SH-SY5Y (cell line): ENCODE measurements around the gene ARHGAP24.

ENCODE experiments used
- GATA2 ChIP-seq: IDR thresholded peaks from 2 replicates; pipeline ENCODE4 v1.6.1; 2011; ENCODE audit warnings: mild to moderate bottlenecking, low read depth, low read length
- GATA3 ChIP-seq: IDR thresholded peaks from 2 replicates; pipeline ENCODE4 v1.6.1; 2011; ENCODE audit warnings: low read depth, mild to moderate bottlenecking, low read length, moderate library complexity

ARHGAP24 gene

GRCh38 chr4:85986266-85986665 lies 511.3 kb downstream of the ARHGAP24 start:
- TF ChIP-seq GATA2 = no peak
- TF ChIP-seq GATA3 = no peak

GRCh38 chr4:85993641-85994040 lies 518.7 kb downstream of the ARHGAP24 start:
- TF ChIP-seq GATA3 (no peak), GATA2 (no peak)

GRCh38 chr4:85994576-85994975 lies 519.6 kb downstream of the ARHGAP24 start:
- no peak for TF ChIP-seq GATA3
- no peak for TF ChIP-seq GATA2

GRCh38 chr4:85995361-85995760 lies 520.4 kb downstream of the ARHGAP24 start:
- TF ChIP-seq GATA2 = no peak
- TF ChIP-seq GATA3 = no peak

- TF ChIP-seq GATA3 (no peak), GATA2 (no peak)
These were observed 526.6 kb downstream of the ARHGAP24 start for GRCh38 chr4:86001591-86001990.

GRCh38 chr4:86004030-86004429 lies 529.1 kb downstream of the ARHGAP24 start:
- TF ChIP-seq GATA2 = peak; percentile 66; the same call in 1 of the 2 replicates
- peak; percentile 72 for TF ChIP-seq GATA3

- no peak for TF ChIP-seq GATA2
These were observed 531.1 kb downstream of the ARHGAP24 start for GRCh38 chr4:86006057-86006456.

GRCh38 chr4:86007042-86007441 lies 532.1 kb downstream of the ARHGAP24 start:
- TF ChIP-seq GATA2 = no peak

GRCh38 chr4:86011117-86011516 lies 536.2 kb downstream of the ARHGAP24 start:
- TF ChIP-seq GATA3 (no peak), GATA2 (no peak)

- TF ChIP-seq GATA3 (no peak), GATA2 (no peak)
These were observed 538.7 kb downstream of the ARHGAP24 start for GRCh38 chr4:86013621-86014020.

- TF ChIP-seq GATA3 (no peak), GATA2 (no peak)
These were observed 539.6 kb downstream of the ARHGAP24 start for GRCh38 chr4:86014599-86014998.

- TF ChIP-seq GATA3 (peak; percentile 61), GATA2 (peak; percentile 55; the same call in 1 of the 2 replicates)
These were observed 540.7 kb downstream of the ARHGAP24 start for GRCh38 chr4:86015412-86016350.

- TF ChIP-seq GATA3 = peak; percentile 95
- TF ChIP-seq GATA2 = peak; percentile 89
These were observed 544.4 kb downstream of the ARHGAP24 start for GRCh38 chr4:86019362-86019761.

- TF ChIP-seq GATA3 = no peak
- no peak for TF ChIP-seq GATA2
These were observed 545.0 kb downstream of the ARHGAP24 start for GRCh38 chr4:86019906-86020305.

GRCh38 chr4:86026720-86027119 lies 551.8 kb downstream of the ARHGAP24 start:
- TF ChIP-seq GATA3 (no peak), GATA2 (no peak)

- TF ChIP-seq GATA2 (no peak), GATA3 (no peak)
These were observed 557.0 kb downstream of the ARHGAP24 start for GRCh38 chr4:86031927-86032326.
